DND-41 (cell line): Measurements from ENCODE around the gene GTF2IRD1.

Source experiments
- ATAC-seq: fragments of 200-7000 bp; cut with Tn5 transposase; 3 replicates; pipeline ENCODE4 v1.9.1; 2021; ENCODE audit warnings: low read depth; ENCODE audit not compliant: insufficient read depth
- DNase-seq: peaks from one replicate; pipeline ENCODE4 v3.0.0-alpha.2; 2020
- H2AFZ ChIP-seq: 2 replicates; pipeline ENCODE4 v1.6.0; 2012; ENCODE audit warnings: low read depth, low read length
- H3K27ac ChIP-seq: 2 replicates; pipeline ENCODE4 v1.5.1; 2012; ENCODE audit warnings: low read length, inconsistent platforms
- H3K27me3 ChIP-seq: fragments of 200-600 bp; sonication (generic); 2 replicates; pipeline ENCODE4 v1.6.0; 2012; ENCODE audit warnings: low read length, mild to moderate bottlenecking, inconsistent platforms; ENCODE audit not compliant: insufficient read depth, poor library complexity
- H3K36me3 ChIP-seq: 2 replicates; pipeline ENCODE4 v1.5.1; 2012; ENCODE audit warnings: low read length, inconsistent platforms; ENCODE audit not compliant: insufficient read depth
- H3K4me1 ChIP-seq: 2 replicates; pipeline ENCODE4 v1.5.1; 2012; ENCODE audit warnings: mild to moderate bottlenecking, low read length; ENCODE audit not compliant: insufficient read depth
- H3K4me2 ChIP-seq: 2 replicates; pipeline ENCODE4 v1.6.0; 2012; ENCODE audit warnings: mild to moderate bottlenecking, moderate library complexity, low read length, inconsistent platforms; ENCODE audit not compliant: insufficient read depth
- H3K4me3 ChIP-seq, 2 experiments: fragments of 200-600 bp in 1 of 2; shearing (Covaris generic) in 1 of 2; 2 replicates each; pipeline ENCODE4 v1.5.1; 2012 to 2016; ENCODE audit warnings: inconsistent platforms in 2 of 2, low read length in 2 of 2, mild to moderate bottlenecking in 2 of 2, low read depth in 1 of 2, moderate library complexity in 1 of 2
- H3K79me2 ChIP-seq: 2 replicates; pipeline ENCODE4 v1.6.0; 2012; ENCODE audit warnings: low read length, inconsistent platforms; ENCODE audit not compliant: insufficient read depth
- H3K9ac ChIP-seq: 2 replicates; pipeline ENCODE4 v1.6.0; 2012; ENCODE audit warnings: low read depth, mild to moderate bottlenecking, inconsistent platforms, low read length, moderate library complexity
- H3K9me3 ChIP-seq: 2 replicates; pipeline ENCODE4 v1.5.1; 2012; ENCODE audit warnings: low read length, moderate library complexity, mild to moderate bottlenecking, inconsistent platforms; ENCODE audit not compliant: insufficient read depth, severe bottlenecking
- H4K20me1 ChIP-seq: 2 replicates; pipeline ENCODE4 v1.6.0; 2012; ENCODE audit warnings: low read length; ENCODE audit not compliant: insufficient read depth
- CTCF ChIP-seq: IDR thresholded peaks from 2 replicates; pipeline ENCODE4 v1.5.1; 2012; ENCODE audit warnings: borderline replicate concordance, low read length, moderate library complexity, mild to moderate bottlenecking; ENCODE audit not compliant: poor library complexity, severe bottlenecking; ENCODE audit errors: extremely low read depth
- EZH2 ChIP-seq: IDR thresholded peaks from 3 replicates; pipeline ENCODE4 v1.6.1; 2012; ENCODE audit warnings: borderline replicate concordance, low read depth, mild to moderate bottlenecking, moderate library complexity, low read length, inconsistent platforms; ENCODE audit not compliant: severe bottlenecking

The GTF2IRD1 gene

GRCh38 chr7:74499835-74500388 lies 46.2 kb downstream of the GTF2IRD1 start:
- no peak for ATAC-seq
- Histone ChIP-seq H4K20me1 (peaks cover 27% of the 10 kb centered on the region), H3K79me2 (peaks cover 8% of the 10 kb centered on the region), H3K27ac (no peak overlapping the region), H3K4me1 (no peaks in the 10 kb centered on the region), H3K9me3 (no peaks in the 10 kb centered on the region), H3K36me3 (no peaks in the 10 kb centered on the region), H3K9ac (no peak overlapping the region), H3K27me3 (no peaks in the 10 kb centered on the region), H3K4me3 (no peak overlapping the region), H2AFZ (no peak overlapping the region), H3K4me2 (no peak overlapping the region)
- no peak for DNase-seq
- TF ChIP-seq EZH2 (no peak), CTCF (no peak)

GRCh38 chr7:74501298-74501697 lies 47.6 kb downstream of the GTF2IRD1 start:
- Histone ChIP-seq H3K27ac (no peak overlapping the region), H3K36me3 (no peaks in the 10 kb centered on the region; the same call in 1 of the 2 replicates), H3K79me2 (peaks cover 6% of the 10 kb centered on the region), H2AFZ (no peak overlapping the region), H3K4me2 (no peak overlapping the region), H4K20me1 (peaks cover 24% of the 10 kb centered on the region), H3K9me3 (no peaks in the 10 kb centered on the region), H3K27me3 (no peaks in the 10 kb centered on the region), H3K4me3 (no peak overlapping the region), H3K4me1 (no peaks in the 10 kb centered on the region), H3K9ac (no peak overlapping the region)
- ATAC-seq, result no peak
- DNase-seq, result no peak
- no peak for TF ChIP-seq CTCF
- TF ChIP-seq EZH2, result no peak

GRCh38 chr7:74502216-74502891 lies 48.6 kb downstream of the GTF2IRD1 start:
- H4K20me1 ChIP-seq, result peaks cover 24% of the 10 kb centered on the region; the same call in 1 of the 2 replicates
- TF ChIP-seq CTCF (no peak), EZH2 (no peak)
- H3K36me3 ChIP-seq, result no peaks in the 10 kb centered on the region; the same call in 1 of the 2 replicates
- H3K9ac ChIP-seq, result no peak overlapping the region
- H3K4me1 ChIP-seq, result no peaks in the 10 kb centered on the region
- H3K4me2 ChIP-seq, result no peak overlapping the region
- H3K9me3 ChIP-seq, result no peaks in the 10 kb centered on the region
- no peaks in the 10 kb centered on the region for H3K27me3 ChIP-seq
- H3K27ac ChIP-seq, result no peak overlapping the region
- DNase-seq (no peak), ATAC-seq (no peak)
- H3K4me3 ChIP-seq, result no peak overlapping the region
- no peak overlapping the region for H2AFZ ChIP-seq
- 0 out of 2 replicates have a peak, but pooled peaks cover 3% of the 10 kb centered on the region for H3K79me2 ChIP-seq
